ENCODE data around the gene DNAI2.
"Not testable (repeated sequence)": the region's sequence is repeated elsewhere in the genome, so short reads cannot be mapped to it uniquely, and the experiment has no call there.

DNAI2 gene

DNA sequence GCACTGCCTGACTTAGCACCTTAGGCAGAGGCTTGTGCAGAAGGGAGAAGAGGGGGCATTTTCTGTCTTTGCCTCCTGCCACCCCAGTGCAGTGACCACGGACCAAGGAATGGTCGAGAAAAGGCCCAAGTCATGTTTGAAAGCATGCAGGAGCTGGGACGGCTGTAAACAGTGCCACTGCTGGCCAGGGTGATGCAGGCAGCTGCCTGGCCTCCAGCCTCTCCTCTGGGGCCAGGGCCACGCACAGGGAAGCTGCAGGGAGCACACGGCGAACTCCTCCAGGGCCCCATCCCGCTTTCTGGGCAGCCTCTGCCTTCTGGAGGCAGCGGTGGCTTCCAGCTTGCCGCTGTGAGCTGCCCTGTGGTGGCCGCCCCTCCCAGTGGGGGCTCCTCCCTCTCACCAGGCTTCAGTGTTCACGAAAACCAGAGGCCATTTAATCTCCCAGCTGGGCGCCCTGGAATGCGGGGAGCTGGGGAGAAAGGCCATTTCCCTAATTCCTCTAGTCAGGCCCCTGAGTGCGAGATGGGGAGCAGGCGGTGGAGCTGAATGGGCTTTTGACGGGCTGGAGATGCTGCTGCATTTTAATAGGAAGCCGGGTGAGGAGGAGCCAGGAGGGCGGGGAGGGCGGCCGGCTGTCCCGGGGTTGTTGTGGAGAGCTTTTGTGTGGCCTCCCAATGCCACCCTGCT is 28.7 kb upstream of the DNAI2 start:
- DNase-seq: no peak

DNA sequence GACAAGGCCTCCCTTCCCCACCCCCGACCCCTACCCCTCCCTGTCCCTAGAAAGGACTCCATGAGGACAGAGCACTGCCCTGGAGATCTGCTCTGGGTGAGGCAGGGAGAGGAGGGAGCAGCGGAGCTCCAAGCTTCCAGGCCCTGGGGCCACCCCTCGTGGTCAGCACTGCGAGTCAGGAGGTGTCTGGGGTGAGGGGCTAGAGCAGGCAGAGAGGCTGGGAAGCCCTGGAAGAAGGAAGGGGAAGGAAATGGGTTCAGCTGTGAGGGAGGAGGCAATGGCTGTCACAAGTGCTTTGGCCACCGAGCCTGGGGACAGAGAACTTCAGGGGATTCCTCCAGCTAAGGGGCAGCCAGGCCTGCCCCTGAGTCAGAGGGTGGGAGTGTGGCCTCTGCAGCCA is 28.2 kb upstream of the DNAI2 start:
- DNase-seq: peak; percentile 49 to 71

DNA sequence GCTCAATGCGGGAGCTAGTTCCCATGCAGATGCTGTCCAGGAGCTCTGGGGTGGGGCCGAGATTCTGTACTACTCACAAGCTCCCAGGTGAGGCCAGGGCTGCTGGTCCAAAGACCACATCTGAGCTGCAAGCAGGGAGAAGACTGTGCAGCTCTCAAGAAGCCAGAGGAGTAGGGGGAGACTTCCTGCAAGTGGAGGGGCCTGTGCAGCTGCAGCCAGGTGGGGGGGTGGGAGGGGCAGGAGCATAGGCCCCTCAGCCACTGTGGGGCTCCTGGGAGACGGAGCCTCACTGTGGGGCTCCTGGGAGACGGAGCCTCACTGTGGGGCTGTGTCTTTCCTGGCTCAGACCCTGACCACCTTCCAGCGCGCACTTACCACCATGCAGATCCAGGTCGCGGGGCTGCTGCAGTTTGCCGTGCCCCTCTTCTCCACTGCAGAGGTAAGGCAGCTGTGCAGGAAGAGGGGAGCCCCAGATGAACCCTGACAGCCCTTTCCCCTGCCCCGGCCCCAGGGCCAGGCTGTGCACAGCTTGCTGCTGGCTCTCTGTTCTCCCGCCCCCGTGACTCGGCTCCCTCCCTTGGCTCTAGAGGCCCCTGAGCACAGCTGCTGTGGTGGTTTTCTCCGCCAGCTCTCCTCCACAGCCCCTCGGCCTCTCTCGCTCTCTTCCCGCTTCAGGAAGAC is 24.3 kb upstream of the DNAI2 start:
- no peak for DNase-seq

DNA sequence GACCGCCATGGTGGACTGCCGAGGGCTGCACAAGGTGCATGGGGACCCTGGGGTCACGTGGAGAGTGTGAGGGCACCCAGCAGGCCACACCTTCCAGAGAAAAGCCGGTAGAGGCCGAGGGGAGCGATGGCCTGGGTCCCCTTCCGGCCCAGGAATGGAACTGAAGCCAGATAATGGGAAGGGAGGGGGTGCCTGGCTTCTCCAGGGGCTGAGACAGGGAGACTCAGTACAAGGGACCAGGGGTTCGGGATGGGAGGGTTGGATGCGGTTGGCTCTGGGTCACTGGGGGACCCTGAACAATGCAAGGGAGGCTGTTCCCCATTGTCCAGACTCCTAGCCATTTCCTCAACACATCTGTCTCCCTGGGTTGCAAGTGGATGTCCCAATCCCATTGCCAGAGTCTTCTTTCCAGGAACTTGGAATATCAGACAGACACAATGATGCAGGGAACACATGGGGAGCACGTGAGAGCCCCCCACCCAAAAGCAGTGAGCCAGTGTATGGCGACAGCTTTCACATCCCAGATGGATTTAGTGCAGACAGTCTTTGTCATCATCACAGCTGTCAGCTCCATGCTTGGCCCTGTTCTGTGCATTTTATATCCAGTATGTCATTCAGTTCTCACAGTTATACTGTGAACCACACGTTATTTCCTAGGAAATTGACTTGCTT is 23.6 kb upstream of the DNAI2 start:
- DNase-seq: no peak

DNA sequence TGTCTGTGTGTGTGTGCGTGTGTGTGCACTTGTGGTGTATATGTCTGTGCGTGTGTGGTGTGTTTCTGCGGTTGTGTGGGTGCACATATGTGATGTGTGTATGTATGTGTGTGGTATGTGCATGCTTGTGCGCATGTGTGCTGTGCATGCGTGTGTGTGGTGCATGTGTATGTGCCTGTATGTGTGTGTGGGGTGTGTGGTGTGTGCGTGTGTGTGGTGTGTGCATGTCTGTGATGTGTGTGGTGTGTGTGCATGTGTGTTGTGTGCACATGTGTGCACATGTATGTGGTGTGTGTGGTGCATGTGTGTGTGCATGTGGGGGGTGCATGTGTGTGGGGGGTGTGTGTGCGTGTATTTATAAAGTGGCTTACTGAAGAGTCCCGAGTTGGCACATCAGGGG is 23.0 kb upstream of the DNAI2 start:
- DNase-seq: no peak

DNA sequence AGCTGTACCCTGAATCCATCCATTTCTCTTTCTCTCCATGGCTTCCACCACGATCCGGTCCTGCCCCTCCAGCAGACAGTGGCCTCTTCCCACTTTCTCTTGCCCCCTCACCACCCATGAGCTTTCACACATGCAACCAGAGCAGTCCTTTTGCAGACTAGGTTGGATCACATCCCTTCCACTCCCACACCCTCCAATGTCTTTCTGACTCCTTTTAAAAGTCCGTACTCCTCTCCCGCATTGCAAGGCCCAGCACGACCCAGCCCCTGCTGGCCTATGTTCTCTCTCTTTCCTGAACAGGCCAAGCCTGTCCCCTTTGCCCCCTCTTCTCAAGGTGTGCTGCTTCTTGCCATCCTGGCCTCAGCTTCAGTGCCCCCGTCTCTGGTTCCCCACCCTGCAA is 22.5 kb upstream of the DNAI2 start:
- no peak for DNase-seq

DNA sequence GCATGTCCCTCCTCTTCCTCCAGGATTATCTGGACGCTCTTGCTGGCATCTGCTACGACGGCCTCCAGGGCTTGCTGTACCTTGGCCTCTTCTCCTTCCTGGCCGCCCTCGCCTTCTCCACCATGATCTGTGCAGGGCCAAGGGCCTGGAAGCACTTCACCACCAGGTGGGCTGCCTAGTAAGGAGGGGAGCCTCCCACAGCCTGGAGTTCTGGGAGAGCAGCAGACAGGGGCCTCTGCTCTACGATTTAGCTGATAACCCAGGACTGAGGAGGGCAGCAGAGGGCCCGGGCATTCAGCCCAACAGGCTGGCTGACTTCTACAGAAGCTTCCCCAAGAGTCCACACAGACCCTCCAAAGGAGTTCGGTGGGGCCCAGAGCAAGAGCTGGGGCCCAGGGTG is 21.8 kb upstream of the DNAI2 start:
- DNase-seq: no peak

DNA sequence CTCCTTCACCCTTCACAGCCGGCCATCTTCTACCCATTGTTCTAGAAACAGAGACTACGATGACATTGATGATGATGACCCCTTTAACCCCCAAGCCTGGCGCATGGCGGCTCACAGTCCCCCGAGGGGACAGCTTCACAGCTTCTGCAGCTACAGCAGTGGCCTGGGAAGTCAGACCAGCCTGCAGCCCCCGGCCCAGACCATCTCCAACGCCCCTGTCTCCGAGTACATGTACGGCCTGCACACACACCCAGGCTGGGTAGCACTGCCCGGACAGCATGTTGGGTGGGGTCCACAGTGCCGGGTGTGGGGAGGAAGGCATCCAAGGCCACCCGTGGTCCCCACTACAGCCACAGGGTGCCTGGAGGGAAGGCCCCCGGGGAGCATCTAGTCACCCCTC is 21.0 kb upstream of the DNAI2 start:
- DNase-seq: no peak

DNA sequence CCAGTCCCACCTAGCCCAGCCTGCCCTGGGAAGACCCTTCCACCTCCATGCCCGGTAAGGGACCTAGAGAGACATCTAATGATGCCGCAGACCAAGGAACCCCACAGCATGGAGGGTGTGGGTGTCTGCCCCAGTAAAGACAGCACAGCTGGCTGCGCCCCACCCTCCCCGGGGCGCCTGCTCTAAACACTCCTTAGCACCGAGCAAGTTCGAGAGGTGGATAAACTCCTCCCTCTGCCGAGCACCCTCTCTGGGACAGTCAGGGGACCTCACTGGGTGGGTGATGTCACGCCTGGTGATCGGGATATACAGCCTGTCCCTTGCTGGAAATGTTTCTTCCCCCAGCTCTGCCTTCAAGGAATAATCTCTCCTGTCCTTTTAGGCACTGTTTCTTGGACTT is 16.7 kb upstream of the DNAI2 start:
- no peak for DNase-seq

DNA sequence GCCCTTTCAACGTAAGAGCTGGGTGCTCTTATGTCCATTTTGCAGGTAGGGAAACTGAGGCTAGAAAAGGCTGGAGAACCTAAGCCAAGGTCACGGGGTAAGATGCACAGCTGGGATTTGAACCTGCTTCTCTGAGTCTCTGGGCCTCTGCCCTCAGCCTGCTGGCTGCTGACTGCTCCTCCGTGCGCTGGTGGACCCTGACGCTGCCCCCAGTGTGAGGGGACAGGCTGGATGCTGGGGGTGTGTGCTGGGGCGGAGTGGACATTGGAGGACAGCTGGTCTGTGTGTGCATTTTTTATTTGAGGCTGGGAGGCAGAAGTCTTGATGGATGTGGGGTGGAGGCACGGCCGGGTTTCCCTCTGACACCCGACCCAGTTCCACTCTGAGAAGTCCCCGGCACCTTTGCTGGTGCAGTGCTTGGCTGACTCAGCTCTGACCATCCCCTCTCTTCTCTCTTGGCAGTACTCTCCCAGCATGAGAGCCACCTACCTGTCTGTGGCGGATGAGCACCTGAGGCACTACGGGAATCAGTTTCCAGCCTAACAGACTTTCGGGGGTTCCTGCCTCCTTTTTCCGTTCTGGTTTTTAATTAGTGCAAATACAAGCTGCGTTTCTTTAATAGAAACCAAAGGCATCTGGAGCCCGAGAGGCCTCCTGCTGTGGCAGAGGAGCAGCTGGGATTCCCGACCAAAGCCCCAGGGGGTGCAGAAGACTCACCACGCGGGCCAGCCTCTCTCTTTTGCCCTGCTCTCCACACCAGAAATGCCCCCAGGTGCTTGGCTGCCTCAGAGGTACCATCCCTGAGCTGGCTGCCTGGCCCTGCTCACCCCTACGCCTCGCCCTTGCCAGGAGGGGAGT is 14.1 kb upstream of the DNAI2 start:
- DNase-seq: no peak

DNA sequence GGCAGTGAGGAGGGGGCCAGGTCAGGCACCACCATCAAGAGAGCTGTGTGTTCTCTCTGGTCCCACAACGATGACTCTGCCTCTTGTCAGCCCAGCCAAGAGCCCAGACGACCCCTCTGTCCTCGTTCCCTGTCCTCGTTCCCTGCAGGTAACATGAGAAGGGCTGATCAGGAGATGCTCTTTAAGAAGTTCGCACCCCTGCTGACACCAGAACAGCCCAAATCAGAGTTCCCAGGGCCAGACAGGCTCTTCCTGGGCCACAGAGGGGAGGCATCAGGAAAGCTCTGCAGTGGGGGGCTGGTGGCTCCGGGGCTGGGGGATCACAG is 13.5 kb upstream of the DNAI2 start:
- DNase-seq: no peak

DNA sequence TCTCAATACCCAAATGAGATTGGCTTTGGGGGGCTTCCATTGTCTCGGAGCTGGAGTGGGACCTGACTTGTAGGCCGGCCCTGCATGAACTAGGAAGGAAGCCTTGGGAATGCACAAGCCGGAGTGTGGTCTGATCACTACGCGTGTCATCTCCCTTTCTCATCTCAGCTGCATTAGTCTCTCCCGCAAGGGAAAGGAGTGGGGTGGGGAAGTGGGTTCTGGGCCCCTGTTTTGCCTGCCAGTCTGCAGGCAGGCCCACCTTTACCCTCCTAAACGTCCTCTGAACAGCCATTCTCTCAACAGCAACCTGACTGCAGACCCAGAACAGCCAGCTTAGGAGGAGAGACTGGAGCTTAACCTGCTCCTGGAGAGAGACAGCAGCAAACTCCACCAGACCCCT is 11.4 kb upstream of the DNAI2 start:
- DNase-seq: no peak

DNA sequence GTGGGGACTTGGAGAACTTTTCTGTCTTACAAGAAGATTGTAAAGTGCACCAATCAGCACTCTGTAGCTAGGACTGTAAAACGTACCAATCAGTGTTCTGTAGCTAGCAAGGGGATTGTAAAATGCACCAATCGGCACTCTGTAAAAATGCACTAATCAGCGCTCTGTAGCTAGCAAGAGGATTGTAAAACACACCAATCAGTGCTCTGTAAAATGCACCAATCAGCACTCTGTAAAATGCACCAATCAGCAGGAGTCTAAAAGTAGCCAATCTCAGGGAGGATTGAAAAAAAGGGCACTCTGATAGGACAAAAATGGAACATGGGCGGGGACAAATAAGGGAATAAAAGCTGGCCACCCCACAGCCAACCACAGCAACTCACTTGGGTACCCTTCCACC is 7.0 kb upstream of the DNAI2 start:
- DNase-seq: not testable (repeated sequence)

DNA sequence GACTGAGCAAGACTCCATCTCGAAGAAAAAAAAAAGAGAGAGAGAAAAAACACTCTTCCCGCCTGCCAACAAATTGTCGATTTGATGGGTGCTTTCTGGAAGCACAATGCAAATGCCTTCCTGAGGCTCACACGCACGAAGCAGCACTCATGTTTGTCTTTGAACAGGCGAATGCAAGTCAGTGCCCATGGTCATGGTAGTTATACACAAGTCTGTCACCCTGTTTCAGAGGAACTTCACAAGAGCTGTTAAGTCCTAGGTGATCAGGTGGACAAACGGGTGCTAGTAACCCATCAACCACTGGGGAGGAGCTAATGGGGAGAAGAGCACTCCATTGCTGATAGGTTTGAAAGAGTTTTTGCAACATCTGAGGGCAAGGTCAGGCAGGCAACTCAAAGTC is 6.5 kb upstream of the DNAI2 start:
- DNase-seq: no peak

DNA sequence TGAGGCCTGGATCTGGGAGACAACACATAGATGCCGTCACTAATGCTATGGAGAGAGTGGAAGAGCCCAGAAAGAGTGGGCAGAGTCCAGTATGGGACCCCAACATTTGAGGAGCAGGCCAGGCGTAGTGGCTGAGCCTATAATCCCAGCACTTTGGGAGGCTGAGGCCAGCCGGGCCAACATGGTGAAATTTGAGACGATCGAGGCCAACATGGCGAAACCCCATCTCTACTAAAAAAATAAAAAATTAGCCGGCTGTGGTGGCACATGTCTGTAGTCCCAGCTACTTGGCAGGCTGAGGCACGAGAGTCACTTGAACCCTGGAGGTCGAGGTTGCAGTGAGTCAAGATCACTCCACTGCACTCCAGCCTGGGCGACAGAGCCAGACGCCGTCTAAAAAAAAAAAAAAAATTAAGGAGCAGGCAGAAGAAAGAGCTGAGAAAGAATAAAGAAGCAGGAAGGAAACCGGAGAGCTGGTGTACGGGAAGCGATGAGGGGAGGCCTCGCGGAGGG is 6.0 kb upstream of the DNAI2 start:
- no peak for DNase-seq

DNA sequence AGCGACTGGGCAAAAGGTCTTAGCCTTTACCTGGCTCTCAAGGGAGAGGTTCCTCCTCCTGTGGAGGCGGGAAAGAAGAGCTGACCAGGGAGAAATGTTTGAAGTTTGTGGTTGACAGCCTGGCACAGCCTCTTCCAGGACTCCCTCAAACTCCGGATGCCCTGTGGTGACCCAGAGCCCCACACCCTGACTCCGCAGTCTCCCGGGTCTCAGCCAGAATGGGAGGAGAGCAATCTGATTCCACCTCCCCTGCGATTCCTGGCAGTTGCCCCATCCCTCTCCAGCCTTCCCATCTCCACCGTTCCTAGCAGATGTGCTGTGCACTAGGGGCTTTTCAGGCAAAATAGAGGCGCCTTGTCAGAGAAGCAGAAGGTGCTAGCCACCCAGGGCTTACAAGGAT is 5.5 kb upstream of the DNAI2 start:
- DNase-seq: no peak

DNA sequence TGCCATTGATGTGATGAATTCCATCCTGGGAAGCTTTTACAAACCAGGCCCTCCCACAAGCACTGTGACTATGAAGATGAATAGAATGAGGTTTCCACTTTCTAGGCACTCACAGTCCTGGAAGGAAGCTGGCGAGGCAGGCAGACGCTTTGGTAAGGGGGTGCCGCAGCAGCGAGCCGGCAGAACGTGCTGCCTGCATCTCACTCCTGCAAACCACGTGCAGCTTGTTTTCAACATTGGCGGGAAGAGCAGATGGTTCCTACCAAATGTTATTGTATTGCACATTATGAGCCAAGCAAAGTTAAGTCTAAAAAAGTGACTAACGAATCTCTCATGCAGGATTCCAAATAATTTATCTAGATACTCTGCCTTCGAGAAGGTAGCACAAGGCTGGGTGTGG is 3.7 kb upstream of the DNAI2 start:
- no peak for DNase-seq

DNA sequence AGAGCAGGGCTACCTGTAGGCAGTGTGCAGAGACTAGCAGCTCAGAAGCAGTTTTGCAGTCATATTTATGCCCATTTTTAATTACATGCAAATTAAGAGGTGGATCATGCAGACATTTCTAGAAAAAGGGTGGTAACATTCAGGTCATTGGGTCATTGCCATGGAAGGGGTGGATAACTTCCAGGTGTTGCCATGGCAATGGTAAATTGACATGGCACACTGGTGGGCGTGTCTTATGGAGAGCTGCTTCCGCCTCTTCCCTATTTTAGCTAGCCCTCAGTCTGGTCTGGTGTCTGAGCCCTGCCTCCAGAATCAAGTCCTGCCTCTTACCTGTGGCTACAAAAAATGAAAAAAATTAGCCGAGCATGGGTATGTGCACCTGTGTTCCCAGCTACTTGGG is 2.8 kb upstream of the DNAI2 start:
- DNase-seq: peak; percentile 30 to 42

DNA sequence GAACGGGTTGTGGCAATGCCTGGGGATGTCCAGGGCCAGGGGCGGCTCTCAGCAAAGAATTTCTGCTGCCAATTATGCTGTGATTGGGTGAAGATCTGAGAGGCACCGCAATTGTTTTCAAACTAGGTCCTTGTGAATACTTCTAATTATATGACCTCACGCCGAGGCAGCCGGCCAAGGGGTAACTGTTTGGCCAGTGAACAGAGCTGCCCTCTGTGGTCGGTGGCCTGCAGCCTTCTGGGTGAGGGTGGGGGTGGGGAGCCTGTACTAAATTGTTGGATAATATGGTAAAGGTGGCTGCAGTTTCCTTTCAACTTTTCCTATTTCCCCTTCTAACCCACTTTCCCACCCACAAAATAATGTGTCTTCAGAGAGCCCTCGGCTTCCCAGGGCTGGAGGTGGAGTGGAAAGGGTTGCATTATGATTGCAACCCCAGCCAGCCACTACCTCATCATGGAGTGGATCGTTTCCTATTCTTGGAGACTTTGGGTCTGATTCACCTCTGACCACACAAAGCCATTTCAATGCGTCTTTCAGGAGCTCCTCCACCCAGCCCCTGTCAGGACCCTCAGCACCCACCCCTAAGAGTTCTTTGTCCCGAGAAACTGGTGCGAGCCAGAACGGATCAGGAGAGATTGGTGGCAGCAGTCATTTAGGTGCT is 2.0 kb upstream of the DNAI2 start:
- DNase-seq: peak; percentile 23 to 52

DNA sequence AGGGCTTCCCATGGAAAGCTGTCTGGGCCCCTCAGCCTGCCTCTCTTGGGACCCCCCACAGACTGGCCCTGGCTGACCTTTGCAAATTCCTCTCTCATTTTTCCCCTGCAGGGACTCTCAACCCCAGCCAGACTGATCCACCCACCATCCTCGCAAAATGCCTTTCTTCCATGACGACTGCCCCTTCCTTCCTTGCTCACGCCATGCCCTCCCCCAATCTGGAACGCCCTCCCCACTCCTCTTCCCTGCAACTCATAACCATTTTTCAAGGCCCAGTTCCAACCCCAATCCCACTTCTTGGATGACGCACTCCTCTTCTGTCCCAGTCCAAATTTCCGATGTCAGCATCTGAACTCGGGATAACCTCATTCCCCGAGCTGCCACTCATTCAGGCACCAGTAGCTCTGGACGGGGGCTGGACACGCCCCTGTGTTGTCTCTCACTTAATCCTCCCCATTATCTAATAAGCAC is 1.3 kb upstream of the DNAI2 start:
- no peak for DNase-seq

DNA sequence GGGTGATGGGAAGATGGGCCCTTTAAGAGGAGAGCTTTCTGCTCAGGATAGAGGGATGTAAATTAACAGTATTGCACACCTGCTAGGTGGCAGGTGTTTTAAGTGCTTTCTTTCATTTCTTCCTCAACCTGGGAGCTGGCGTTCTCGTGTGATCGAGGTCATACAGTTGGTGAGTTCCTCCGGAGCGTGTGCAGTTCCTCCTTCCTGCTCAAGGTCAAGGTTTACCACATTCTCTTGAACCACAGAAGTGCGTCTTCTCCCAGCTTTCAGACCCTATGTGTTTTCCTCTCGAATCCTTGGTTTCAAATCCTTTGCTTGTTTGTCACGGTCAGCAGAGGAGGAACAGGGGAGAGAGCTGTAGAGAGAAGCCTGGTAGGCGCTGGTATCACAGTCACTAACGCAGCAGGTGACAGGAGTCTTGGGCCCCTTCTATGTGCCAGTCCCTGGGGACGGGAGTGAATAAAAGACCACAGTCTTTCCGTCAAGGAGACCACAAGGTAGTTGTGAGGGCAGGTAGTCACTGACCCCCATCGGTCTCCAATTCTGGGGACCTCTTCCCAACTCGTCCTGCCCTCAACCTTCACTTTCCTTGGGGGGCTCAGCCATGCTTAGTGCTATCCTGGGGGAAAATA is 791 bp downstream of the DNAI2 start:
- DNase-seq: peak in 1 of 2 donors; percentile 19

DNA sequence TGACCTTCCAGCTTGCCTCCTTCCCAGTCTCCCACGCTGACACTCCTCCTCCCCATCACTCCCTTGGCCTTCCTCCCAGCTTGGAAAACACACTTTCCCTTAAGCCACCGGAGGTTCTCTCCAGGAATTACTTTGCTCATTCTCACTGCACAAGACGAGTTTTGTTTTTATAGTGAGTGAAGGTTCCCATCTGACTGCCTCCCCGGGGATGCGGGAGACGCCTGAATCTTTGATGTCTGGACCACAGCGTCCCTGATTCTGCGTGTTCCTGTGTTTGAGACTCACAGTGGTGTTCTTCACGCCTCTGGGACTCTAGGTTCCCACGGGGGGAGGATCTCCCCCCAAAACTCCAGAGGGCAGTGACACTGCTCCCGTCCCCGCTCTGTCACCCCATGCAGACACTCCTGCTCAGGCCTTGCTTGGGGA is 2.0 kb downstream of the DNAI2 start:
- DNase-seq: no peak

Measured in inflammatory macrophage treated with lipopolysaccharide for 1 hour (primary cell).